Adrenal gland (tissue), 12 donors: ENCODE measurements around the gene MSX2. TPM values are rescaled to one million over a fixed set of nuclear protein-coding genes. Genes with fewer than 3 reads are reported as not detected.
A peak's percentile ranks its signal among the peaks of the same experiment; 100 is the strongest.

Source experiments
- DNase-seq, 7 donors: peaks; one replicate each; pipeline ENCODE4 v3.0.0-alpha.2; 2019 to 2020
- H3K27ac ChIP-seq, 5 donors: fragments of 200-600 bp; sonication (generic) in 4 of 5; 1 replicate in 3 of 5; 2 replicates in 2 of 5; pipeline versions ENCODE4 v1.5.1 to v1.8.0; 2016 to 2020; ENCODE audit warnings: mild to moderate bottlenecking in 1 of 5
- H3K27me3 ChIP-seq: fragments of 200-600 bp; 2 replicates; pipeline ENCODE4 v1.8.0; 2021
- H3K36me3 ChIP-seq, 2 donors: fragments of 200-600 bp; replicated peaks in 1 of 2; 1 replicate in 1 of 2; 2 replicates in 1 of 2; pipeline versions ENCODE4 v1.5.1 to v1.8.0; 2018 to 2022
- H3K4me1 ChIP-seq, 2 donors: fragments of 200-600 bp; replicated peaks in 1 of 2; 1 replicate in 1 of 2; 2 replicates in 1 of 2; pipeline versions ENCODE4 v1.5.1 to v1.8.0; 2018 to 2021
- H3K4me3 ChIP-seq, 4 donors: fragments of 200-600 bp; sonication (generic) in 3 of 4; one replicate each; pipeline ENCODE4 v1.5.1; 2016 to 2018
- H3K9me3 ChIP-seq, 3 donors: fragments of 200-600 bp; sonication (generic) in 1 of 3; replicated peaks in 1 of 3; 1 replicate in 2 of 3; 2 replicates in 1 of 3; pipeline versions ENCODE4 v1.5.1 to v1.8.0; 2016 to 2021
- POLR2A ChIP-seq, 2 donors: fragments of 450-650 bp; IDR thresholded peaks; one replicate each; pipeline ENCODE4 v1.6.1; 2017; ENCODE audit warnings: antibody characterized with exemption in 2 of 2, mild to moderate bottlenecking in 2 of 2, moderate library complexity in 1 of 2
- WGBS, 4 donors: extraction: QIAGEN DNeasy Blood & Tissue Kit in 2 of 4; methylation state at CpG; one replicate each; pipeline versions ENCODE4 v1.1.5 to v1.1.7; 2013 to 2017; 5-methylcytosine and 5-hydroxymethylcytosine counted together
- intact Hi-C, 2 donors: fragments of 100-400 bp; cut with DNase I; formaldehyde crosslinking; loops; one replicate each; pipeline versions ENCODE4 v1.14.1 to v1.15.0; 2022 to 2023
- polyA plus RNA-seq, 3 donors: library from polyadenylated mRNA; stranded (reverse); fragments of 200-250 nt in 2 of 3; fragments of 350-450 nt in 1 of 3; fragmentation: Illumina TruSeq in 1 of 3; extraction: RNeasy Lipid Tissue Mini Kit (QIAGEN cat#74804) in 1 of 3; gene quantifications; one replicate each; pipeline ENCODE4 v1.2.3, GENCODE V29; 2013 to 2014
- total RNA-seq, 9 donors: library from RNA; depleted of rRNA in 4 of 9; stranded (reverse); fragments of >200 nt in 4 of 9; fragments of 120-200 nt in 1 of 9; fragmentation: NEBNext Ultra II Directional in 1 of 9; extraction: Animal tissue kit (Norgen Biotek cat#: 25700) in 1 of 9; gene quantifications; one replicate each; pipeline versions ENCODE4 v1.1.0 to v1.2.4, GENCODE V29; 2013 to 2023
- TF ChIP-seq, protein P1 (sequence below), 6 experiments: fragments of 450-650 bp in 4 of 6; fragments of 200-600 bp in 2 of 6; sonication (generic) in 1 of 6; IDR thresholded peaks; 1 replicate in 5 of 6; 2 replicates in 1 of 6; pipeline versions ENCODE4 v1.5.1 to v1.8.0; 2016 to 2021; ENCODE audit warnings: antibody characterized with exemption in 6 of 6, mild to moderate bottlenecking in 2 of 6, moderate library complexity in 1 of 6
- donor health status: healthy with polysubstance abuse.
- donor health status: Bipolar disorder and iron deficiency.
- donor health status: DM: yes; HTN: yes; CAD: no.
- donor health status: DM: no; HTN: no; CAD: no.
- donor health status: DM: no; HTN: no; CAD: no.
- donor health status: DM: yes; HTN: yes; CAD: no.

MSX2 gene
- total and polyA plus RNA-seq, 12 donors, result 0.24 to 1.3 (median 0.58) TPM; not detected in 1

DNA sequence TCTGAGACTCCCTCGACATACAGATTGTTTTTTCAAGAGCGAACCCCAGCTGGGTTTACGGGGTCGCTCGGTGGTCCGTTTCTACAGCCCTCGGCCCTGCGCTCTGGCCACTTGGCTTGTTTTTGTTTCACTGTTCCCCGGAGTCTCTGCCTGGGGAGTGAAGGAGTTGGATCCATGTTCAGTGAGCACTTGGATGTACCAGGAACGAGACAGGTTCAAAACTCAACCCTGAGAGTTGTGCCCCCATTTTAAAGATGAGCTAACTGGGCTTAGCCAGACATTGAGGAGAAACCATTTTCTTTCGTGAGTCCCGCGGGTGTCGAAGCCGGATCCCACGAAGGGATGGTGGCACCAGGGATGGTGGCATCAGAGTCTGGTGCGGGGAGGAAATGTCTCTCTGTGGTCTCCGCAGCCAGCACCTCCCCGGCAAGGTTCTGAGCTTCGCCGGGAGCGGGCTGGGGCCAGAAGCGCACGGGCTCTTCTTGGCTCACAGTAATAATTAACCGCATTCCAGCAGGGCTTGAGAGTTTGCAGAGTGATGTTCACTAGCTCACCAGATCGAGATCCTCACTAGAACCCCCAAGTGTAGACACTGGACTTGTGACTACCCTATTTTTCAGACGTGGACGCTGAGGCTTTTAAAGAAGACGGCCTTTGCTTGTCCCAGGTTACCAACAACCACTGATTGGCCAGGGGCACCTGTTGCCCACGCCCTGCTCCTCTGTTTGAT, 1.0 kb downstream of the MSX2 start:
- Histone ChIP-seq H3K27me3 (peaks cover 59% of the 10 kb centered on the region), H3K36me3 (no peaks in the 10 kb centered on the region), H3K4me3 (peak overlapping the region in 2 of 4 donors; percentile 24 to 81), H3K27ac (no peak overlapping the region), H3K9me3 (no peaks in the 10 kb centered on the region), H3K4me1 (no peaks in the 10 kb centered on the region)
- intact Hi-C loops, result no loop called here
- no peak for DNase-seq
- WGBS, 4 donors, result 13 to 23% (median 19%) methylated on average over 23 to 30 of the region's 30 CpGs
- TF ChIP-seq, protein P1, sequence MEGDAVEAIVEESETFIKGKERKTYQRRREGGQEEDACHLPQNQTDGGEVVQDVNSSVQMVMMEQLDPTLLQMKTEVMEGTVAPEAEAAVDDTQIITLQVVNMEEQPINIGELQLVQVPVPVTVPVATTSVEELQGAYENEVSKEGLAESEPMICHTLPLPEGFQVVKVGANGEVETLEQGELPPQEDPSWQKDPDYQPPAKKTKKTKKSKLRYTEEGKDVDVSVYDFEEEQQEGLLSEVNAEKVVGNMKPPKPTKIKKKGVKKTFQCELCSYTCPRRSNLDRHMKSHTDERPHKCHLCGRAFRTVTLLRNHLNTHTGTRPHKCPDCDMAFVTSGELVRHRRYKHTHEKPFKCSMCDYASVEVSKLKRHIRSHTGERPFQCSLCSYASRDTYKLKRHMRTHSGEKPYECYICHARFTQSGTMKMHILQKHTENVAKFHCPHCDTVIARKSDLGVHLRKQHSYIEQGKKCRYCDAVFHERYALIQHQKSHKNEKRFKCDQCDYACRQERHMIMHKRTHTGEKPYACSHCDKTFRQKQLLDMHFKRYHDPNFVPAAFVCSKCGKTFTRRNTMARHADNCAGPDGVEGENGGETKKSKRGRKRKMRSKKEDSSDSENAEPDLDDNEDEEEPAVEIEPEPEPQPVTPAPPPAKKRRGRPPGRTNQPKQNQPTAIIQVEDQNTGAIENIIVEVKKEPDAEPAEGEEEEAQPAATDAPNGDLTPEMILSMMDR (IDR thresholded peaks at IDR 0.05), result no peak
- no peak for TF ChIP-seq POLR2A (IDR thresholded peaks at IDR 0.05)

DNA sequence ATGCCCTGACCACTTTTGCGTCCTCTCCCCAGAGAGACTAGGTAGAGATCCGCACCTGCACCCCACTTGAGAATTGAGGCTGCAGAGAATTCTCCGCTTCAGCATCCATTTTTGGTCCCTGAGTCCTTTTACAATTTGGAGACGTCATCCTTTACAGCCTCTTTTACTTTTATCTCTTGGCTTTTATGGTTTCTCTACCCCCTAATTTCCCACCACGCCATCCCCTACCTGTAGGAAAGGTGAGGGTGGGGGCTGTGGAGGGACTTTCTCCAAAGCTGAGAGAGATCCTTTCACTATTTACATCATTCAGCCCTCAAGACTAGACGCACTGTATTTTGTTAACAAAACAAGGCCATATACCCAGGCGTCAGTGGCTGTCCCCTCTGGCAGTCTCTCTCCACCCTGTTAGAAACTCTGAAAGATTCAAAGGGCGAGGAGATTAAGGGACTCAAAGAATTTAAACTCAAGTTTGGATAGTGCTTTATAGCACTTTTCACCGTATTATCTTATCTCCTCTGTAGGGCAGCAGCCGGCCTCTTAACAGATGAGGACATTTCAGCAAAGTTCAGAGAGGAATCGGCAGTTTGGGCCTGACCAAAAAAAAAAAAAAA, 1.7 kb downstream of the MSX2 start:
- Histone ChIP-seq H3K27me3 (peaks cover 56% of the 10 kb centered on the region), H3K27ac (no peak overlapping the region), H3K36me3 (no peaks in the 10 kb centered on the region), H3K4me3 (no peak overlapping the region), H3K9me3 (no peaks in the 10 kb centered on the region), H3K4me1 (no peaks in the 10 kb centered on the region)
- intact Hi-C loops, result no loop called here
- DNase-seq, result no peak
- TF ChIP-seq POLR2A (IDR thresholded peaks at IDR 0.05), result no peak
- TF ChIP-seq, protein P1 (IDR thresholded peaks at IDR 0.05), result no peak
- WGBS, 4 donors, result 50 to 70% (median 60%) methylated on average over 10 to 11 of the region's 11 CpGs

DNA sequence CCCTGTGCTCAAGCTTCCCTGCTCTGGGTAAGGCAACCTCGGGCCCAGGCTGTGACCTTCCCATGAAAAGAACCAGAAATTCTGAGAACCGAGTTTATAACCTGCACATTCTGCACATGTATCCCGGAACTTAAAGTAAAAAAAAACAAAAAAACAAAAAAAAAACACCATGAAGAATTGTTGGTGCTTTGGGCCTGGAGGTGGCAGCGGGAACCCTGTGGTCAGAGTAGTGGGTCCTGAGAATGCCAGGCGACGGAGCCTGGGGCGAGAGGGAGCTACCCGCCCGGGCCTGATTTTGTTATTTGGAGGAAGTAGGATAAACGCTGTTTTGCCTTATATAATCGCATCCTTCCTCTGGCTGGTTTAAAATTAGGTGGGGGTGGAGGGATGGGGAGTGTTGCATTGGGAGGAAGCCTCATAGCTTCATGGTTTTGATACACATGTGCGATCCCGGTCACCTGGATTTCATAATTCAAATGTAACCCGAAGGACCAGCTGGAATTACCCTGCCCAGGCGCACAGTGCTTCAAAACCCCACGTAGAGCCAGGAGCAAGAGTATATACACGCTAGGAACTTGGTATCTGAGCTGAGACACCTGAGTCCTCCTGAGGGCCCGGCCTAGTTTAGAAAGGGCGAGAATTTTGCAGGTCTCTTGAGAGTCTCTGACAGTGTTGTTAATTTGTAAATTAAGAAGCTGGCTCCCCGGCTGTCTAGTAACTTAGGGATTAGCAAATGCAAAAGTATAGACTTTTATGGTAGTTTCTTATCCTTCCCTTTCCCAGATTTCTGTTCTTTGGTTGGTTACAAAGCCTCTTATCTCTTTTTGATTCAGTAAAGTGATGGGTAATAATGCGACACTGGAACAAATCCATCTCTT, 2.8 kb downstream of the MSX2 start:
- Histone ChIP-seq H3K27ac (no peak overlapping the region), H3K4me1 (no peaks in the 10 kb centered on the region), H3K9me3 (no peaks in the 10 kb centered on the region), H3K36me3 (no peaks in the 10 kb centered on the region), H3K27me3 (peaks cover 56% of the 10 kb centered on the region), H3K4me3 (no peak overlapping the region)
- 61 to 72% (median 68%) methylated on average over 21 of the region's 21 CpGs for WGBS, 4 donors
- no peak for DNase-seq
- TF ChIP-seq, protein P1 (IDR thresholded peaks at IDR 0.05), result no peak
- intact Hi-C loops, result no loop called here
